KOPT-K1 (cell line): ENCODE results near the gene ABCA6.

Experiments used
- H3K27ac ChIP-seq: fragments of 200-600 bp; sonication (generic); 2 replicates; pipeline ENCODE4 v1.5.1; 2016; ENCODE audit warnings: antibody characterized with exemption, mild to moderate bottlenecking, low read depth, low read length; ENCODE audit not compliant: poor library complexity, severe bottlenecking
- H3K36me3 ChIP-seq: fragments of 200-600 bp; sonication (generic); 2 replicates; pipeline ENCODE4 v1.5.1; 2017; ENCODE audit warnings: antibody characterized with exemption, mild to moderate bottlenecking, low read length, moderate library complexity; ENCODE audit not compliant: insufficient read depth
- H3K9me3 ChIP-seq: fragments of 200-600 bp; sonication (generic); 2 replicates; pipeline ENCODE4 v1.5.1; 2017; ENCODE audit warnings: antibody characterized with exemption, low read length, mild to moderate bottlenecking; ENCODE audit not compliant: insufficient read depth, poor library complexity, severe bottlenecking

The ABCA6 gene

GRCh38 chr17:69150333-69150732 is 8.6 kb upstream of the ABCA6 start:
- Histone ChIP-seq H3K36me3 (no peaks in the 10 kb centered on the region), H3K27ac (no peak overlapping the region), H3K9me3 (no peaks in the 10 kb centered on the region)

GRCh38 chr17:69147460-69147859 is 5.8 kb upstream of the ABCA6 start:
- Histone ChIP-seq H3K36me3 (no peaks in the 10 kb centered on the region), H3K27ac (no peak overlapping the region), H3K9me3 (no peaks in the 10 kb centered on the region)

- H3K27ac ChIP-seq: no peak overlapping the region
- H3K9me3 ChIP-seq: no peaks in the 10 kb centered on the region
- H3K36me3 ChIP-seq: no peaks in the 10 kb centered on the region
Observed at GRCh38 chr17:69144331-69145255, 2.9 kb upstream of the ABCA6 start.

GRCh38 chr17:69143683-69144231 is 2.1 kb upstream of the ABCA6 start:
- Histone ChIP-seq H3K36me3 (no peaks in the 10 kb centered on the region), H3K27ac (no peak overlapping the region), H3K9me3 (no peaks in the 10 kb centered on the region)

GRCh38 chr17:69143151-69143550 is 1.5 kb upstream of the ABCA6 start:
- Histone ChIP-seq H3K9me3 (no peaks in the 10 kb centered on the region), H3K27ac (no peak overlapping the region), H3K36me3 (no peaks in the 10 kb centered on the region)

- Histone ChIP-seq H3K36me3 (no peaks in the 10 kb centered on the region), H3K27ac (no peak overlapping the region), H3K9me3 (no peaks in the 10 kb centered on the region)
Observed at GRCh38 chr17:69142175-69142802, 594 bp upstream of the ABCA6 start.

GRCh38 chr17:69134112-69134511 is 7.6 kb downstream of the ABCA6 start:
- Histone ChIP-seq H3K27ac (no peak overlapping the region), H3K9me3 (no peaks in the 10 kb centered on the region)

GRCh38 chr17:69130627-69131296 is 10.9 kb downstream of the ABCA6 start:
- Histone ChIP-seq H3K36me3 (no peaks in the 10 kb centered on the region), H3K27ac (no peak overlapping the region), H3K9me3 (no peaks in the 10 kb centered on the region)

More at GRCh38 chr17:69134112-69134511, 7.6 kb downstream of the ABCA6 start:
- no peaks in the 10 kb centered on the region for H3K36me3 ChIP-seq

GRCh38 chr17:69123626-69124025 is 18.1 kb downstream of the ABCA6 start:
- H3K27ac ChIP-seq: no peak overlapping the region
- H3K9me3 ChIP-seq: no peaks in the 10 kb centered on the region
- no peaks in the 10 kb centered on the region for H3K36me3 ChIP-seq

GRCh38 chr17:69122065-69122464 is 19.6 kb downstream of the ABCA6 start:
- Histone ChIP-seq H3K36me3 (no peaks in the 10 kb centered on the region), H3K27ac (no peak overlapping the region), H3K9me3 (no peaks in the 10 kb centered on the region)

- no peaks in the 10 kb centered on the region for H3K36me3 ChIP-seq
- H3K27ac ChIP-seq: no peak overlapping the region
- no peaks in the 10 kb centered on the region for H3K9me3 ChIP-seq
Observed at GRCh38 chr17:69117855-69118784, 23.6 kb downstream of the ABCA6 start.

- Histone ChIP-seq H3K27ac (no peak overlapping the region), H3K36me3 (no peaks in the 10 kb centered on the region), H3K9me3 (no peaks in the 10 kb centered on the region)
Observed at GRCh38 chr17:69111794-69112193, 29.9 kb downstream of the ABCA6 start.

- Histone ChIP-seq H3K9me3 (no peaks in the 10 kb centered on the region), H3K36me3 (no peaks in the 10 kb centered on the region), H3K27ac (no peak overlapping the region)
Observed at GRCh38 chr17:69105907-69106730, 35.6 kb downstream of the ABCA6 start.
